Panc1 (cell line): Measurements from ENCODE around the gene CEP192. TPM values are rescaled to one million over a fixed set of nuclear protein-coding genes. Genes with fewer than 3 reads are reported as not detected.

Experiments
- ATAC-seq: fragments of 200-7000 bp; cut with Tn5 transposase; 2 replicates; pipeline ENCODE4 v1.9.1; 2020; ENCODE audit warnings: mild to moderate bottlenecking, moderate library complexity
- BruUV-seq: library from RNA; stranded (reverse); fragments of 400-500 nt; replicated peaks from 2 replicates; lab custom pipeline; 2021; lab: Mats Ljungman, UMichigan
- CTCF ChIA-PET: fragments of 300-600 bp; sonication (Branson Sonifier 250); formaldehyde crosslinking; loops from one replicate; lab custom pipeline; 2022; ENCODE audit warnings: antibody characterized with exemption; lab: Charles Lee
- POLR2A ChIA-PET: fragments of 300-600 bp; sonication (Branson Sonifier 250); formaldehyde crosslinking; loops from one replicate; lab custom pipeline; 2022; ENCODE audit warnings: antibody characterized with exemption; lab: Charles Lee
- DNase-seq: peaks from one replicate; pipeline ENCODE4 v3.0.0-alpha.2; 2010; ENCODE audit warnings: low read depth, low spot score
- H3K27ac ChIP-seq: 2 replicates; pipeline ENCODE4 v1.5.1; 2011; ENCODE audit warnings: mild to moderate bottlenecking, low read length, inconsistent platforms
- H3K27me3 ChIP-seq: fragments of 200-500 bp; sonication (Bioruptor generic); 2 replicates; pipeline ENCODE4 v1.6.0; 2014; ENCODE audit warnings: low read length, inconsistent platforms; ENCODE audit not compliant: control insufficient read depth, insufficient read depth
- H3K36me3 ChIP-seq: fragments of 200-500 bp; sonication (Bioruptor generic); 2 replicates; pipeline ENCODE4 v1.5.1; 2014; ENCODE audit warnings: inconsistent platforms, mild to moderate bottlenecking, low read length, moderate library complexity; ENCODE audit not compliant: control insufficient read depth, insufficient read depth
- H3K4me1 ChIP-seq: 2 replicates; pipeline ENCODE4 v1.5.1; 2011; ENCODE audit warnings: inconsistent platforms, mild to moderate bottlenecking, low read length, moderate library complexity; ENCODE audit not compliant: control insufficient read depth, insufficient read depth
- H3K4me3 ChIP-seq, 2 experiments: 2 replicates each; pipeline ENCODE4 v1.5.1; 2011 to 2012; ENCODE audit warnings: low read depth in 2 of 2, low read length in 2 of 2, mild to moderate bottlenecking in 2 of 2, inconsistent platforms in 1 of 2, moderate library complexity in 1 of 2
- H3K9me3 ChIP-seq: fragments of 200-500 bp; sonication (Bioruptor generic); 2 replicates; pipeline ENCODE4 v1.5.1; 2014; ENCODE audit warnings: low read depth, mild to moderate bottlenecking, inconsistent platforms, low read length, moderate library complexity; ENCODE audit not compliant: control insufficient read depth, insufficient read depth
- POLR2AphosphoS5 ChIP-seq: IDR thresholded peaks from 2 replicates; pipeline ENCODE4 v1.6.1; 2012; ENCODE audit warnings: mild to moderate bottlenecking, low read depth, low read length, moderate library complexity
- SIN3A ChIP-seq: IDR thresholded peaks from 2 replicates; pipeline ENCODE4 v1.6.1; 2012; ENCODE audit warnings: low read depth, mild to moderate bottlenecking, low read length, moderate library complexity, borderline replicate concordance; ENCODE audit not compliant: insufficient read depth
- TCF7L2 ChIP-seq: IDR thresholded peaks from 2 replicates; pipeline ENCODE4 v1.6.1; 2011; ENCODE audit warnings: mild to moderate bottlenecking, low read depth, low read length, inconsistent platforms
- in situ Hi-C: cut with HindIII; loops from 2 replicates; pipeline ENCODE4 v1.10.0; 2016; ENCODE audit warnings: low sequenced_read_pairs, low pct_unique_long_range_greater_than_20kb
- intact Hi-C: fragments of 100-400 bp; cut with micrococcal nuclease; formaldehyde crosslinking; loops from one replicate; pipeline ENCODE4 v1.10.0; 2022; ENCODE audit not compliant: unreplicated experiment
- total RNA-seq: library from RNA; stranded (reverse); gene quantifications from one replicate; pipeline ENCODE4 v1.2.1, GENCODE V29; 2021; ENCODE audit not compliant: unreplicated experiment
- TF ChIP-seq, protein P1 (sequence below): fragments of 450-650 bp; IDR thresholded peaks from 2 replicates; pipeline ENCODE4 v1.5.1; 2017; ENCODE audit warnings: mild to moderate bottlenecking
- TF ChIP-seq, protein P2 (sequence below), 2 experiments: IDR thresholded peaks; 2 replicates each; pipeline ENCODE4 v1.6.1; 2011 to 2012; ENCODE audit warnings: low read depth in 2 of 2, control low read depth in 1 of 2, low read length in 1 of 2, mild to moderate bottlenecking in 1 of 2, moderate library complexity in 1 of 2; ENCODE audit not compliant: insufficient read depth in 1 of 2

The CEP192 gene
- total RNA-seq, 1 experiment from 2014 or later: 27.2 TPM

DNA sequence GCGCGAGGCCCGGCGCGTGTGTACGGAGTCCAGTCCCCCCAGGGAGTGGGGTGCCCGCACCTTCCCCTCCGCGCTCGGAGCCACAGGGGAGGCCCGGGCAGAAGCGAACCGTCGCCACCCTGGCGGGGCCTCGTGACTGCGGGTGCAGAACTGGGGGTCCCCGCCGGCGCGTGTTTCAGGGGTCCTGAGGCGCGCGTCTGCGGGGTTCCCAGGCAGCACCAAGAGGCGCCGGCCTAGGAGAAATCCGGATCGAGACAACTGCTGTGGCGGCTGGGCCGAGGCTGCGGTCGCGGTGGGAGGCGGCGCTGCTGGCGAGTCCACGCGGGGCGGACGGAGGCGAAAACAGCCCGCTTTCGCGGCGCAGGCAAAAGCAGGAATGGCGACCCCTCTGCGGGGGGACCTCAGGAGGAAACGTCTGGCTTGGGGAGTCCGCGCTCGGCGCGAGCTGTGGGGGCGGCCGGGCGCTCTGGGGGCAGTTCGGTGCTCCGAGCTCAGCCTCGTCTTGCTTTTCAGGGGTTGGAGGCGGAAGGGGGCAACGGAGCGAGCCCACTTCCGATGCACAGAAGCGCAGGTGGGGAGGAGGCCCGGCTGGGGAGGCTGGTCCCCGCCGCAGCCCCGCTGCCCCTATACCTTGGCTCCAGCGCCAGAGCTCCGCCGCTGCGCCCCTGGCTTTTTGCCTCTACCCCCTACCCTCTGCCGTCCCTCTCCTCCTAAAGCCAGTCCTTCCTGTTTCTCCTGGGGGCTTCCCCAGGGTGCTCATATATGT lies 145.9 kb downstream of the CEP192 start:
- Histone ChIP-seq H3K36me3 (no peaks in the 10 kb centered on the region), H3K27ac (peak overlapping the region; percentile 69), H3K4me1 (no peaks in the 10 kb centered on the region), H3K9me3 (no peaks in the 10 kb centered on the region), H3K4me3 (peak overlapping the region; percentile 34 to 47), H3K27me3 (no peaks in the 10 kb centered on the region)
- TF ChIP-seq, protein P1, sequence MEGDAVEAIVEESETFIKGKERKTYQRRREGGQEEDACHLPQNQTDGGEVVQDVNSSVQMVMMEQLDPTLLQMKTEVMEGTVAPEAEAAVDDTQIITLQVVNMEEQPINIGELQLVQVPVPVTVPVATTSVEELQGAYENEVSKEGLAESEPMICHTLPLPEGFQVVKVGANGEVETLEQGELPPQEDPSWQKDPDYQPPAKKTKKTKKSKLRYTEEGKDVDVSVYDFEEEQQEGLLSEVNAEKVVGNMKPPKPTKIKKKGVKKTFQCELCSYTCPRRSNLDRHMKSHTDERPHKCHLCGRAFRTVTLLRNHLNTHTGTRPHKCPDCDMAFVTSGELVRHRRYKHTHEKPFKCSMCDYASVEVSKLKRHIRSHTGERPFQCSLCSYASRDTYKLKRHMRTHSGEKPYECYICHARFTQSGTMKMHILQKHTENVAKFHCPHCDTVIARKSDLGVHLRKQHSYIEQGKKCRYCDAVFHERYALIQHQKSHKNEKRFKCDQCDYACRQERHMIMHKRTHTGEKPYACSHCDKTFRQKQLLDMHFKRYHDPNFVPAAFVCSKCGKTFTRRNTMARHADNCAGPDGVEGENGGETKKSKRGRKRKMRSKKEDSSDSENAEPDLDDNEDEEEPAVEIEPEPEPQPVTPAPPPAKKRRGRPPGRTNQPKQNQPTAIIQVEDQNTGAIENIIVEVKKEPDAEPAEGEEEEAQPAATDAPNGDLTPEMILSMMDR: no peak
- TF ChIP-seq POLR2AphosphoS5 (no peak), SIN3A (no peak), TCF7L2 (no peak)
- TF ChIP-seq, protein P2, sequence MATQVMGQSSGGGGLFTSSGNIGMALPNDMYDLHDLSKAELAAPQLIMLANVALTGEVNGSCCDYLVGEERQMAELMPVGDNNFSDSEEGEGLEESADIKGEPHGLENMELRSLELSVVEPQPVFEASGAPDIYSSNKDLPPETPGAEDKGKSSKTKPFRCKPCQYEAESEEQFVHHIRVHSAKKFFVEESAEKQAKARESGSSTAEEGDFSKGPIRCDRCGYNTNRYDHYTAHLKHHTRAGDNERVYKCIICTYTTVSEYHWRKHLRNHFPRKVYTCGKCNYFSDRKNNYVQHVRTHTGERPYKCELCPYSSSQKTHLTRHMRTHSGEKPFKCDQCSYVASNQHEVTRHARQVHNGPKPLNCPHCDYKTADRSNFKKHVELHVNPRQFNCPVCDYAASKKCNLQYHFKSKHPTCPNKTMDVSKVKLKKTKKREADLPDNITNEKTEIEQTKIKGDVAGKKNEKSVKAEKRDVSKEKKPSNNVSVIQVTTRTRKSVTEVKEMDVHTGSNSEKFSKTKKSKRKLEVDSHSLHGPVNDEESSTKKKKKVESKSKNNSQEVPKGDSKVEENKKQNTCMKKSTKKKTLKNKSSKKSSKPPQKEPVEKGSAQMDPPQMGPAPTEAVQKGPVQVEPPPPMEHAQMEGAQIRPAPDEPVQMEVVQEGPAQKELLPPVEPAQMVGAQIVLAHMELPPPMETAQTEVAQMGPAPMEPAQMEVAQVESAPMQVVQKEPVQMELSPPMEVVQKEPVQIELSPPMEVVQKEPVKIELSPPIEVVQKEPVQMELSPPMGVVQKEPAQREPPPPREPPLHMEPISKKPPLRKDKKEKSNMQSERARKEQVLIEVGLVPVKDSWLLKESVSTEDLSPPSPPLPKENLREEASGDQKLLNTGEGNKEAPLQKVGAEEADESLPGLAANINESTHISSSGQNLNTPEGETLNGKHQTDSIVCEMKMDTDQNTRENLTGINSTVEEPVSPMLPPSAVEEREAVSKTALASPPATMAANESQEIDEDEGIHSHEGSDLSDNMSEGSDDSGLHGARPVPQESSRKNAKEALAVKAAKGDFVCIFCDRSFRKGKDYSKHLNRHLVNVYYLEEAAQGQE (IDR thresholded peaks at IDR 0.05; ENCODE audit: insufficient read depth in 1 of 2, low read depth in 2 of 2, low read length in 1 of 2): no peak
- intact Hi-C loops (loop anchor here (10.0 kb wide), 1 partner anchor 62 kb away; no protein-coding TSS in a partner anchor), in situ Hi-C loops (no loop called here)
- DNase-seq: no peak
- ChIA-PET POLR2A (no interaction called here), CTCF (no interaction called here)
- BruUV-seq: no TSS peak
- ATAC-seq: no peak

DNA sequence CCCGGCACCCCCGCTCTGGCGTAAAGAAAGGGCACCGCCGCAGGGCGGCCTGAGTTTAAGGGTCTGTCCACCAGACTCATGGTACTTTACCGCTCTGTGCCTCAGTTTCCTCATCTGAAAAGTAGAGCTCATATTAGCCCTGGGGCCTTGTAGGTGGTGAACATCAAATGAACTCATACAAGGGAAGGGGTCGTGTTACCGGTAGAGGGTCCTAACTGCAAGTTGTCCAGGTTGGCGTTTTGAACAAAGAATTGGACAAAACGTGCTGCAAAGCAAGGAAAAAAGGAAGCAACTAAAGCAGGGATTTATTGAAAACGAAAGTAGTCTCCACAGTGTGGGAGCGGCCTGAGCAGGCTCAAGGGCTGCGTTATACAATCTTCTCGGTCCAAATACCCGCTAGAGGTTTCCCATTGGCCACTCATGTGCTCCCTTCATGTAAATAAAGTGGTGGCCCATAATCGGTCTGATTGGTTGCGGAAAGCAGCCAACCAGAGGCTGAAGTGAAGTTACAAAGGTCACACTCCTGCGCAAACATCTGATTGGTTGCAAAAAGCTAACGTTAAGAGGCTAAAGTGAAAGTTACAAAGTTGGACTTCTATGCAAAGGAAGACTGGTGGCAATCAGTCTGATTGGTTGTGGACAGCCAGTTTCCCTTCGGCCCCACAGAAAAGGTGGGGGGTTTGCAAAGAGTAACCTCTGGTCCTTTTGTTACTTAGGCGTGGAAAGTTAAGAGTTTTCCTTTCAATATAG lies 146.7 kb downstream of the CEP192 start:
- Histone ChIP-seq H3K27ac (peak overlapping the region; percentile 69), H3K4me3 (peak overlapping the region; percentile 34 to 47), H3K9me3 (no peaks in the 10 kb centered on the region), H3K36me3 (no peaks in the 10 kb centered on the region), H3K4me1 (no peaks in the 10 kb centered on the region), H3K27me3 (no peaks in the 10 kb centered on the region)
- ChIA-PET CTCF (no interaction called here), POLR2A (no interaction called here)
- in situ Hi-C loops (no loop called here), intact Hi-C loops (loop anchor here (10.0 kb wide), 1 partner anchor 63 kb away; no protein-coding TSS in a partner anchor)
- no TSS peak for BruUV-seq
- TF ChIP-seq, protein P2 (IDR thresholded peaks at IDR 0.05; ENCODE audit: insufficient read depth in 1 of 2, low read depth in 2 of 2, low read length in 1 of 2): no peak
- no peak for TF ChIP-seq SIN3A
- TF ChIP-seq, protein P1: no peak
- no peak for TF ChIP-seq POLR2AphosphoS5
- no peak for TF ChIP-seq TCF7L2
- DNase-seq: no peak
- peak; percentile 82 for ATAC-seq
